Measurements from ENCODE around the gene ZNF319.
"Not testable (repeated sequence)": the region's sequence is repeated elsewhere in the genome, so short reads cannot be mapped to it uniquely, and the experiment has no call there.

Gene ZNF319

GRCh38 chr16:57996406-57997175 lies 3.9 kb downstream of the ZNF319 start:
- DNase-seq: no peak

- no peak for DNase-seq
Measured at GRCh38 chr16:57995721-57996405, 4.6 kb downstream of the ZNF319 start.

- no peak for DNase-seq
Measured at GRCh38 chr16:57994778-57995177, 5.7 kb downstream of the ZNF319 start.

- DNase-seq: no peak
Measured at GRCh38 chr16:57994361-57994760, 6.1 kb downstream of the ZNF319 start.

GRCh38 chr16:57993897-57994296 lies 6.6 kb downstream of the ZNF319 start:
- no peak for DNase-seq

- DNase-seq: no peak
Measured at GRCh38 chr16:57993438-57993837, 7.0 kb downstream of the ZNF319 start.

- DNase-seq: no peak
Measured at GRCh38 chr16:57992084-57992483, 8.4 kb downstream of the ZNF319 start.

- DNase-seq: no peak
Measured at GRCh38 chr16:57991551-57992059, 8.9 kb downstream of the ZNF319 start.

- no peak for DNase-seq
Measured at GRCh38 chr16:57988929-57989328, 11.5 kb downstream of the ZNF319 start.

GRCh38 chr16:57987441-57988177 lies 12.9 kb downstream of the ZNF319 start:
- no peak for DNase-seq

GRCh38 chr16:57986196-57986595 lies 14.3 kb downstream of the ZNF319 start:
- no peak for DNase-seq

GRCh38 chr16:57985204-57986181 lies 15.0 kb downstream of the ZNF319 start:
- no peak for DNase-seq

- peak; percentile 95 for DNase-seq
Measured at GRCh38 chr16:57984443-57985203, 15.8 kb downstream of the ZNF319 start.

- no peak for DNase-seq
Measured at GRCh38 chr16:57982385-57982784, 18.1 kb downstream of the ZNF319 start.

- DNase-seq: no peak
Measured at GRCh38 chr16:57981636-57982035, 18.8 kb downstream of the ZNF319 start.

GRCh38 chr16:57979006-57979585 lies 21.4 kb downstream of the ZNF319 start:
- no peak for DNase-seq

GRCh38 chr16:57978070-57978465 lies 22.4 kb downstream of the ZNF319 start:
- not testable (repeated sequence) for DNase-seq

- no peak for DNase-seq
Measured at GRCh38 chr16:57977418-57978069, 22.9 kb downstream of the ZNF319 start.

GRCh38 chr16:57976331-57976796 lies 24.1 kb downstream of the ZNF319 start:
- DNase-seq: no peak

GRCh38 chr16:57972306-57972705 lies 28.2 kb downstream of the ZNF319 start:
- DNase-seq: no peak
